GM12891 (cell line): ENCODE measurements around the gene UBN1.

Source experiments
- PAX5 ChIP-seq: IDR thresholded peaks from 2 replicates; pipeline ENCODE4 v1.6.1; 2011; ENCODE audit warnings: low read length, moderate library complexity, mild to moderate bottlenecking; ENCODE audit not compliant: insufficient read depth, severe bottlenecking
- POLR2A ChIP-seq: IDR thresholded peaks from 2 replicates; pipeline ENCODE4 v1.6.1; 2011; ENCODE audit warnings: low read depth, low read length, control low read depth
- POLR2AphosphoS5 ChIP-seq: IDR thresholded peaks from 2 replicates; pipeline ENCODE4 v1.6.1; 2011; ENCODE audit warnings: low read depth, low read length, control low read depth
- SPI1 ChIP-seq: IDR thresholded peaks from 2 replicates; pipeline ENCODE4 v1.6.1; 2011; ENCODE audit warnings: low read depth, low read length, control low read depth
- TAF1 ChIP-seq: IDR thresholded peaks from 2 replicates; pipeline ENCODE4 v1.6.1; 2011; ENCODE audit warnings: low read depth, low read length, control low read depth

DNA sequence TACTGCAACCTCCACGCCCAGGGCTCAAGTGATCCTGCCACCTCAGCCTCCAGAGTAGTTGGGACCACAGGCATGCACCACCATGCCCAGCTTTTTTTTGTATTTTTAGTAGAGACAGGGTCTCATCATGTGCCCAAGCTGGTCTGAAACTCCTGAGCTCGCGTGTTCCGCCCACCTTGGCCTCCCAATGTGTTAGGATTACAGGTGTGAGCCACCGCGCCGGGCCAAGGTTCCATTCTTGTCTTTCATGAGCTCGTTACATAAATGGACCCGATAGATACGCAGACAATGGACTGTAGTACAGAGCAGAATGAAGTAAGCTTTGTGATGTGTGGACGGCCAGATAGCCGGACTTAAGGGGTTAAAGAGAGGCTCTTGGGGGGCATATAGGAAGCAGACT is 19.3 kb downstream of the UBN1 start:
- TF ChIP-seq POLR2A = no peak
- TF ChIP-seq POLR2AphosphoS5 = no peak
- no peak for TF ChIP-seq SPI1
- TF ChIP-seq PAX5 = no peak
- TF ChIP-seq TAF1 = no peak
